SKM-1 treated with dmso at 0.1 percent for 144 hours (cell line): ENCODE results near the gene TNFSF4.
A peak's percentile ranks its signal among the peaks of the same experiment; 100 is the strongest.

Experiments used
- DNase-seq: peaks from one replicate; lab custom pipeline; 2025; ENCODE audit not compliant: unreplicated experiment; lab: John Stamatoyannopoulos, UW

Gene TNFSF4

GRCh38 chr1:173212952-173213491, 5.9 kb upstream of the TNFSF4 start:
- DNase-seq: no peak

DNA sequence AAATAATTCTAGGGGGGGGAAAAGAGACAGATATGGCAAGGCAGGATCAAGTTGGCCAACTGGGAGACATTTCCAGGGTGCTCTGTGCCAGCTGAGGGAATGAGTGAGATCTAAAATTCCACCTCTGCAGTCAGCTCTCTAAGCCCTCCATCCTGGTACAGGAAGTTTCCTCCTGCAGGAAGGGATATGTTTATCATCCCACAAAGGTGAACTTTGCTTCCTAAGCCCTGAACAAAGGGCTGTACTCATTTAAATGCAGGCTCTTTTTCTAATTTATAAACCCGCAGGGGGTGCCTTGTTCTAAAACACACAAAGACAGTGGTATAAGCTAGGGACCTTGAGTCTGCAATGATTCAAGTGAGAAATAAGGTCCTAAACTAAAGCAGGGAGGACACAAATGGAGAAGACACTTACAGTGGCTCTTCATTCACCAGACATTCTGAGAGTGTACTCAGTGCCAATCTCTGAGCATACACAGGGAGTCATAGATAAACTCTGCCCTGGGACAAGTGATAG, 3.6 kb upstream of the TNFSF4 start:
- DNase-seq: no peak

- DNase-seq: peak; percentile 21
Measured at GRCh38 chr1:173210283-173210682, 3.2 kb upstream of the TNFSF4 start.

DNA sequence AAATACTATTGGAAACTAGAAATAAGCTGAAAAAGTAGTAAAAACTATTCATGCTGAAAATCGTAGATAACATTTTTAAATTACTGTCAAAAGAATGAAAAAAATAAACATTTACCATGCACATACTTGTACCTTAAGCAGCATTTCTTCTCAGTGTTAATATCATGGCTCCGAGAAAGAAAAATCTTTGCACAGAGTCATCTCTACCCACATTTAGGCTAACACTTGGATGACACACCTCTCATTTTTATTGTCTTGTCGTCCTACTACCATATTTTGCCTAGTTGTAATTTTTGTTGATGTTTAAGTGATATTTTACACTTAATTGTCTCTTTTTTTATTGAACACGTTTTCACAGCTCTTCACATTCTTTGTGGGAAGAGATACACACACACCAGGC, 1.7 kb upstream of the TNFSF4 start:
- no peak for DNase-seq

GRCh38 chr1:173208146-173208545, 1.0 kb upstream of the TNFSF4 start:
- no peak for DNase-seq

- DNase-seq: peak; percentile 47
Measured at GRCh38 chr1:173205146-173206051, 1.7 kb downstream of the TNFSF4 start.

DNA sequence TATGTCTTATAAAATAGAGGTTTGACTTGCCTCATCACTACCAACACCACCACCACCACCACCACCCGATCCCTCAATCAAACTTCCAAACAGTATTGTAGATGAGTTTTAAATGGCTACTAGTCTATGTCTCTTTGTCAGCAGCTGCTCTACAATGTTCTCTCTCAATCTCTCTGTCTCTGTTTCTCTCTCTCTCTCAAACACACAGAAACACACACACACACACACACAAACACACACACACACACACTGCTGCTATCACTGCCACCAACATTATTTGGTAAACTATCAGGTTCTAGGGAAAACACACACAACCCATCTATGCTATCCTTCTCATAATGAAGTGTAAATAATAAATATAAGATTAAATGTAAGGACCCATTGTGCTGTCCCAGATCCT, 2.4 kb downstream of the TNFSF4 start:
- no peak for DNase-seq

- DNase-seq: peak; percentile 47
Measured at GRCh38 chr1:173202424-173203145, 4.5 kb downstream of the TNFSF4 start.

DNA sequence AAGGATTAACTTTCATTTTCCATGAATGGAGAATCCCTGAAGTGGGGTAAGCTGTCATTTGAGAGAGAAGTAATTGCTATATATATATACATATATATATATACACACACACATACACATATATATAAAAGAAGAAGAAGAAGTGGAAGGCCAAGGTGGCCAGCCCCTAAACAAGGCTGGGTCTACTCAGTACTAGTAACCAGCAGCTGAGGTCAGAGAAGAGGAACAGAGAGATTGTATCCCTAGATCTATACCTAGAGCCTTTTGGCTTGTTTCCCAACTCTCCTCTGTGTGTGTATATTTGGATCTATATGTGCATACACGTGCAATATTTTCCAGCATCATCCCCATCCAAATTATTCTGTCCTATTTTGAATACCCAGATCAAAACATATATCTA, 5.2 kb downstream of the TNFSF4 start:
- peak; percentile 18 for DNase-seq

DNA sequence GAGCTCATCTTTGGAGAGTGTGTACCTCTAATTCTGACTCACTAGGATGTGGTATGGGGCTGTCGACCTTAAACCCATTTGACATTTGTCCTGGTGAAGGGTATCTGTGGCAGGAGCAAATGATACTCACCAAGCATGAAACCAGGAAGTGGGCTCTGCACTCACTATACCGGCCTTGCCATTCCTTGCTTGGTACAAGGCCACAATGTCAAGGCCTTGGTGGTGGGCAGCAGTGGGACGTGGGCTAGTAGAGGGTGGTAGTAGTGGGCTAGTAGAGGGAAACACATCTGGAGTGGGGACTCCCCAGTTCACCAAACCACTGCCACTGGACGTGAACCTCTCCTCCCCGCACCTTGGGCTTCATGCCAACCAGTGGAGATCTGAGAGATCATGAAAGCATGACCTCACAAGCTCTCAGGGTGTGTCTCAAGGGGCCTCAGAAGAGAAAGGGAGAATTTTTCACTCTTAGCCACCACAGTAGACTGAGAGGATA, 11.5 kb downstream of the TNFSF4 start:
- DNase-seq: no peak

- peak; percentile 35 for DNase-seq
Measured at GRCh38 chr1:173193639-173194038, 13.5 kb downstream of the TNFSF4 start.

DNA sequence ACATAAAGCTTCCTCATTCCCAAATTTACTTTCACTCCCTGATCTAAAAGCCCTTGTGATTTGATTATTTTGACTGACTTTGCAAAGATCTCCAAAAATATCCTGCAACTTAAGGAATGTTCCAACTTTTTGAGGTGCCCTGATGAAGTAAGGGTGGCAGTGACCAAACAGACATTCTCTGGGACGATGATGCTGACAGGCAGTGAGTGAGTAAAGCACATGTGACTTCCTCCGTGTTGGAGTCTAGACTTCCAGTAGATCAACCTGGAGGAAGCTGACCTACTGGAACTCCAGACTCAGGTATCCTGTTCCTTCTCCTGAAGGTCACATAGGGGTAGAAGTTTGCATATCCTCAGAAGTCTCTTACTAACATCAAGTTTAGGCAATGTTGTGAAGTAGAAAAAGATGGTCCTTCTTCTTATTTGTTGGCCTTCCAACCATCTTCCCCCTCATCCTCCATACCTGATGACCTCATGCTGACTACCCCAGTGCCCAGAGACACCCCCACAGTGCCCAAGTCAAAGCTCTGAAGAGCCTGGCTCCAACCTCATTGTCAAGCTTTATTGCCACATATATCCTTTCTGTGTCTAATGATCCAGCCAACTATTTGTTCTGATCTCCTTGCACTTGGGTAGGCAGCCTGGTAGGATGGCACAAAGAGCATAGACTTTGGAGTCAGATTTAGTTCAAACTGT, 16.0 kb downstream of the TNFSF4 start:
- DNase-seq: no peak

- DNase-seq: peak; percentile 14
Measured at GRCh38 chr1:173190101-173190936, 16.8 kb downstream of the TNFSF4 start.

GRCh38 chr1:173187671-173188237, 19.4 kb downstream of the TNFSF4 start:
- no peak for DNase-seq

DNA sequence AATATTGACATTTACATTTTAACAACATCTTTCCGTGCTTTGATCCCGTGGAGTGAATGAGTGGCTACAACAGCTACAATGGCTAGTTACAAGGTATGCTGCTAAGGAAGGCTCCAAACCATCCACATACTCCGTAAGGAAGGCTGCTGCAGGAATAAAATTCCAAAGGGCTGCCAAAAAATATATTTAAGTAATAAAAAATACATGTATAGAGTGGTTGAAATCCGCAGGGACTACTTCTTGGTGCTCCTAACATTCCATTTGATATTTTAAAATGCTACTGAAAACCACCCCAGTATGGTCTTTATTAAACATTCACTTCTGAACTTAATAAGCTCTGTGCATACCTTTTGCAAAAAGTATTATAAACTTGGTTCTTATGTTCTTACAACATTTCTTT, 25.3 kb downstream of the TNFSF4 start:
- no peak for DNase-seq

DNA sequence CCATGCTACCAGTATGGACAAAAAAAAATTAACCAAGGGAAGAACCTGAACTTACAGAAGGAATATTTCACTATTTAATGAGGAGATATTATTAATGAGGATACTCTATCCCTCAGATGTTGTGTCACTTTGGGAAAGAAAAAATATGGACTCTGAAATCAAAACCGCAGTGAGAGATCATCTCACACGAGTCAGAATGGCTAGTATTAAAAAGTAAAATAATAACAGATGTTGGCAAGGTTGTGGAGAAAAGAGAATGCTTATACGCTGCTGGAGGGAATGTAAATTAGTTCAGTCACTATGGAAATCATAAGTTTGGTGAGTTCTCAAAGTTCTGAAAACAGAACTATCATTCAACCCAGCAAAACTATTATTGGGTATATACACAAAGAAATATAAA, 30.9 kb downstream of the TNFSF4 start:
- DNase-seq: no peak

DNA sequence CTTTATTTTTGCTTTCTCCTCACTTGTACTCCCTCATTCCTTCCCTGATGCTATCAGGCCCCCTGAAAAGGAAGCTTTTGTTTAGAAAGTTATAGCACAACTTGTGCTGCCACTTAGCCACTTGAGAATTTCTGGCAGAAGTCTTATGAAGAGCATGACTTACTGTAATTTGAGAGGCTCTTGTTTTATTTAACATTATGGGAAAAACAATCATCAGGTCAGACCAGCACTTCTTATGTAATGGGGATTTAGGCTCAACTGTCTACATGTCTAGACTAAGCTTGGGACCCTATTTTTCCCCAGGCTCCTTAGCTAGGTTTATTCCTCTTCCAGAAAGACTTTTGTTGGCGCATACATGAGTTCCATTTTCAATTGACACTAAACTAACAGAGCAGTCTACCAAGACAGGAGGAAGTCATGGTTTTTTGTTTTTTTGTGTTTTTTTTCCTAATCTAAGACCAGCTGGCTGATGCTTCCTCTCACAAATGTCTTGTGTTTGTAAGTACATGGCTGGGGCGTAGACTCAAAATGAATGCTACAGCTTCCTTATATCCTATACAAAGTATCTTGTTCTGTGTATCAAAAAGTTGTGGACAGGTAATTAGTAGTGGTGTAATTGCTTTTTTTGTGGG, 31.5 kb downstream of the TNFSF4 start:
- DNase-seq: no peak

- no peak for DNase-seq
Measured at GRCh38 chr1:173173388-173173787, 33.7 kb downstream of the TNFSF4 start.

DNA sequence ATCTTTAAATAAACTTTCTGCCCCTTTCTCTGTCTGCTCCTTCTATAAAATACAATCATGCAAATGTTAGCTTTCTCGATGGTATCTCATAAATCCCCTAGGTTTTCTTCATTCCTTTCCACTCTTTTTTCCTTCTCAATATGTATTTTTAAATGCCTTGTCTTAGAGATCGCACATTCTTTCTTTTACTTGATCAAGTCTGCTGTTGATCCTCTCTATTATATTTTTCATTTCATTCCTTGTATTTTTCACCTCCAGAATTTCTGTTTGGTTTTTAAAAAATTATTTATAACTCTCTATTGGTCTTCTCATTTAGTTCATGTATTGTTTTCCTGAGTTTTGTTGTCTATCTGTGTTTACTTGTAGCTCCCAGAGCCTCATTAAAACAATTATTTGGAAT, 36.0 kb downstream of the TNFSF4 start:
- no peak for DNase-seq
